Hematopoietic multipotent progenitor cell treated with erythropoietin and hydrocortisone succinate and interleukin-3 and kit ligand, for 8 days (in vitro differentiated cells): Measurements from ENCODE around the gene CACNA2D1.
"Not testable (repeated sequence)": the region's sequence is repeated elsewhere in the genome, so short reads cannot be mapped to it uniquely, and the experiment has no call there.

Source experiments
- DNase-seq: peaks from one replicate; pipeline ENCODE4 v3.0.0-alpha.2; 2015

The CACNA2D1 gene

GRCh38 chr7:82389876-82390275, 53.7 kb downstream of the CACNA2D1 start:
- no peak for DNase-seq

- no peak for DNase-seq
These were observed 55.4 kb downstream of the CACNA2D1 start for GRCh38 chr7:82388138-82388537.

- DNase-seq, result not testable (repeated sequence)
These were observed 57.0 kb downstream of the CACNA2D1 start for GRCh38 chr7:82386571-82386970.

- DNase-seq, result no peak
These were observed 58.8 kb downstream of the CACNA2D1 start for GRCh38 chr7:82384779-82385178.

GRCh38 chr7:82384051-82384464, 59.5 kb downstream of the CACNA2D1 start:
- no peak for DNase-seq

GRCh38 chr7:82382276-82382675, 61.3 kb downstream of the CACNA2D1 start:
- DNase-seq, result no peak

GRCh38 chr7:82376739-82377138, 66.8 kb downstream of the CACNA2D1 start:
- DNase-seq, result no peak

GRCh38 chr7:82375713-82376112, 67.9 kb downstream of the CACNA2D1 start:
- DNase-seq, result no peak

- DNase-seq, result no peak
These were observed 68.4 kb downstream of the CACNA2D1 start for GRCh38 chr7:82375129-82375528.

- no peak for DNase-seq
These were observed 69.5 kb downstream of the CACNA2D1 start for GRCh38 chr7:82373926-82374635.

GRCh38 chr7:82364671-82365070, 78.9 kb downstream of the CACNA2D1 start:
- DNase-seq, result no peak

GRCh38 chr7:82364048-82364447, 79.5 kb downstream of the CACNA2D1 start:
- no peak for DNase-seq

GRCh38 chr7:82362129-82362706, 81.4 kb downstream of the CACNA2D1 start:
- no peak for DNase-seq

GRCh38 chr7:82360591-82361368, 82.8 kb downstream of the CACNA2D1 start:
- DNase-seq, result no peak

- DNase-seq, result no peak
These were observed 84.2 kb downstream of the CACNA2D1 start for GRCh38 chr7:82359426-82359825.

- no peak for DNase-seq
These were observed 84.7 kb downstream of the CACNA2D1 start for GRCh38 chr7:82358923-82359322.

- DNase-seq, result no peak
These were observed 85.5 kb downstream of the CACNA2D1 start for GRCh38 chr7:82358009-82358578.

GRCh38 chr7:82348251-82348650, 95.3 kb downstream of the CACNA2D1 start:
- no peak for DNase-seq

GRCh38 chr7:82347808-82348207, 95.8 kb downstream of the CACNA2D1 start:
- DNase-seq, result no peak

- no peak for DNase-seq
These were observed 97.7 kb downstream of the CACNA2D1 start for GRCh38 chr7:82345886-82346285.

GRCh38 chr7:82343716-82344115, 99.9 kb downstream of the CACNA2D1 start:
- no peak for DNase-seq

GRCh38 chr7:82339958-82340357, 103.6 kb downstream of the CACNA2D1 start:
- DNase-seq, result no peak

- DNase-seq, result peak; percentile 4
These were observed 107.7 kb downstream of the CACNA2D1 start for GRCh38 chr7:82335927-82336326.

GRCh38 chr7:82335001-82335400, 108.6 kb downstream of the CACNA2D1 start:
- no peak for DNase-seq
